Colonic mucosa (tissue), 4 donors: ENCODE results near the gene BSG. TPM values are rescaled to one million over a fixed set of nuclear protein-coding genes. Genes with fewer than 3 reads are reported as not detected.

Experiments
- DNase-seq: peaks from one replicate; pipeline ENCODE4 v3.0.0-alpha.2; 2020
- H3K27ac ChIP-seq: fragments of 200-600 bp; one replicate; pipeline ENCODE4 v1.8.0; 2021
- H3K27me3 ChIP-seq: fragments of 200-600 bp; one replicate; pipeline ENCODE4 v1.8.0; 2021
- H3K36me3 ChIP-seq: fragments of 200-600 bp; one replicate; pipeline ENCODE4 v1.8.0; 2021
- H3K4me1 ChIP-seq: fragments of 200-600 bp; one replicate; pipeline ENCODE4 v1.8.0; 2021; ENCODE audit warnings: mild to moderate bottlenecking
- H3K4me3 ChIP-seq: fragments of 200-600 bp; one replicate; pipeline ENCODE4 v1.8.0; 2021
- H3K9ac ChIP-seq, 2 donors: one replicate each; pipeline ENCODE4 v1.7.0; 2013; ENCODE audit warnings: control low read depth in 2 of 2, low read depth in 2 of 2, low read length in 2 of 2
- H3K9me3 ChIP-seq: fragments of 200-600 bp; one replicate; pipeline ENCODE4 v1.8.0; 2021
- CTCF ChIP-seq: fragments of 200-600 bp; IDR thresholded peaks from one replicate; pipeline ENCODE4 v1.8.0; 2022; ENCODE audit warnings: antibody characterized with exemption, mild to moderate bottlenecking
- intact Hi-C: fragments of 100-400 bp; cut with DNase I; formaldehyde crosslinking; loops from one replicate; pipeline ENCODE4 v1.14.1; 2022
- total RNA-seq, 2 donors: library from RNA; stranded (reverse); fragmentation: NEBNext Ultra II Directional in 1 of 2; extraction: Animal tissue kit (Norgen Biotek cat#: 25700) in 1 of 2; gene quantifications; one replicate each; pipeline ENCODE4 v1.2.1, GENCODE V29; 2021
- donor health status: healthy.
- donor health status: DM: no; HTN: no; CAD: no.
- donor health status: DM: no; HTN: no; CAD: no.

The BSG gene
- total RNA-seq, 2 donors from 2014 or later = 920 to 1,084 TPM

GRCh38 chr19:594265-594870 lies 22.0 kb downstream of the BSG start:
- Histone ChIP-seq H3K36me3 (no peaks in the 10 kb centered on the region), H3K4me1 (no peaks in the 10 kb centered on the region), H3K27me3 (peaks cover 19% of the 10 kb centered on the region), H3K27ac (no peak overlapping the region), H3K9ac (no peak overlapping the region), H3K4me3 (no peak overlapping the region), H3K9me3 (no peaks in the 10 kb centered on the region)
- no peak for TF ChIP-seq CTCF
- no peak for DNase-seq
- intact Hi-C loops = no loop called here

- no peak overlapping the region for H3K27ac ChIP-seq
- no peak overlapping the region for H3K9ac ChIP-seq
- H3K27me3 ChIP-seq = peaks cover 14% of the 10 kb centered on the region
- H3K36me3 ChIP-seq = no peaks in the 10 kb centered on the region
- H3K4me1 ChIP-seq = no peaks in the 10 kb centered on the region
- H3K4me3 ChIP-seq = no peak overlapping the region
- intact Hi-C loops = no loop called here
- no peak for TF ChIP-seq CTCF
- no peak for DNase-seq
- no peaks in the 10 kb centered on the region for H3K9me3 ChIP-seq
Measured at GRCh38 chr19:595326-596262, 23.2 kb downstream of the BSG start.

- Histone ChIP-seq H3K27ac (no peak overlapping the region), H3K4me3 (no peak overlapping the region), H3K4me1 (no peaks in the 10 kb centered on the region), H3K9ac (no peak overlapping the region), H3K9me3 (no peaks in the 10 kb centered on the region), H3K36me3 (no peaks in the 10 kb centered on the region), H3K27me3 (peaks cover 7% of the 10 kb centered on the region)
- no peak for TF ChIP-seq CTCF
- no peak for DNase-seq
- intact Hi-C loops = no loop called here
Measured at GRCh38 chr19:596263-596655, 23.9 kb downstream of the BSG start.

DNA sequence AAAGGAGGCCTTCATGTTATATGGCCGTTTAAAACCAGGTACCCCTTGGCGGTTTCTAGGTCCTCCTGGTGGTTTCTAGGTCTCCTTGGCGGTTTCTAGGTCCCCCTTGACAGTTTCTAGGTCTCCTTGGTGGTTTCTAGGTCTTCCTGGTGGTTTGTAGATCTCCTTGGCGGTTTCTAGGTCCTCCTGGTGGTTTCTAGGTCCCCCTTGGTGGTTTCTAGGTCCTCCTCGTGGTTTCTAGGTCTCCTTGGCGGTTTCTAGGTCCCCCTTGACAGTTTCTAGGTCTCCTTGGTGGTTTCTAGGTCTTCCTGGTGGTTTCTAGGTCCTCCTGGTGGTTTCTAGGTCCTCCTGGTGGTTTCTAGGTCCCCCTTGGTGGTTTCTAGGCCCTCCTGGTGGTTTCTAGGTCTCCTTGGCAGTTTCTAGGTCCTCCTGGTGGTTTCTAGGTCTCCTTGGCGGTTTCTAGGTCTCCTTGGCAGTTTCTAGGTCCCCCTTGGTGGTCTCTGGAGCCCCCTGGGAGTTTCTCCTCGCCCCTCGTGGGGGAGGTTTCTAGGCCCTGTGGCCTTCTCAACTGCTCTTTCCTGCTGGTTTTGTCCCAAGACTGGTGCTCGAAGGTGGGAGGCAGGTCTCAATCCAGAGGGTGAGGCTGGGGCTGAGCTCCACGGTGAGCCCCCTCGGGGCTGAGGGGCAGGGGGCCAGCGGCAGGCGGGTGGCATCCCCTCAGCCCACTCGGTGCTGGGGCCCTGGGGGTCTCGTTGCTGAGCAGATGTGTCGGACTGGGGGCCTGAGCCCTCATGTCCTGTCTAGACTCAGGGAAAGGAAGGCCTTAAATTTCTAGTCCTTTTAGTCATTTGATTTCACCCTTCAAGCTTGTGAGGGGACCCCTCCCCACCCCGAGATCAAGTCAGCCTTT lies 25.3 kb downstream of the BSG start:
- intact Hi-C loops = no loop called here
- H3K27ac ChIP-seq = no peak overlapping the region
- H3K36me3 ChIP-seq = no peaks in the 10 kb centered on the region
- no peaks in the 10 kb centered on the region for H3K4me1 ChIP-seq
- no peaks in the 10 kb centered on the region for H3K9me3 ChIP-seq
- no peak overlapping the region for H3K9ac ChIP-seq
- no peak for DNase-seq
- no peaks in the 10 kb centered on the region for H3K27me3 ChIP-seq
- no peak overlapping the region for H3K4me3 ChIP-seq
- no peak for TF ChIP-seq CTCF

DNA sequence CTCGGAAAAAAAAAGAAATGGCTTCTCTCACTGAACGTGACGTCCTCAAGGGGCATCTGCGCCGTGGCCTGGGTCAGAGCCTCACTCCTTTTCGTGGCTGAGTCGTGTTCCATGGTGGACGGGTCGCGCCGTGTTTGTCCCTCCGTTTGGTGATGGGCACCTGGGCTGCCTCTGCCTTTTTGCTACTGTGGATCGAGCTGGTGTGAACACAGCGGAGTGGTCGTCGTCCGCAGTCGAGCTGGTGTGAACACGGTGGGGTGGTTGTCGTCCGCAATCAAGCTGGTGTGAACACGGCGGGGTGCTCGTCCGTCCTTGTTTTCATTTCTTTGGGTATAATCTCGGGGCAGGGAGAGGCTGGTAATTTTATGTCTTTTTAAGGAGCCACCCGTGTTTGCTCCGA lies 28.9 kb downstream of the BSG start:
- Histone ChIP-seq H3K4me1 (no peaks in the 10 kb centered on the region), H3K36me3 (no peaks in the 10 kb centered on the region), H3K9me3 (no peaks in the 10 kb centered on the region), H3K27me3 (no peaks in the 10 kb centered on the region), H3K27ac (no peak overlapping the region), H3K4me3 (no peak overlapping the region), H3K9ac (no peak overlapping the region)
- intact Hi-C loops = no loop called here
- TF ChIP-seq CTCF = no peak
- no peak for DNase-seq
